Stimulated activated CD8-positive, alpha-beta memory T cell treated with anti-CD3 and anti-CD28 coated beads, Interleukin-12 subunit alpha, Interleukin-12 subunit beta, amount 100 ng/mL, for 4 hours (primary cell): ENCODE data around the gene LYPLA2.
"Not testable (repeated sequence)": the region's sequence is repeated elsewhere in the genome, so short reads cannot be mapped to it uniquely, and the experiment has no call there.

Experiments used
- DNase-seq: peaks from one replicate; pipeline ENCODE4 v3.0.0-alpha.2; 2020; ENCODE audit warnings: low read depth

LYPLA2 gene

DNA sequence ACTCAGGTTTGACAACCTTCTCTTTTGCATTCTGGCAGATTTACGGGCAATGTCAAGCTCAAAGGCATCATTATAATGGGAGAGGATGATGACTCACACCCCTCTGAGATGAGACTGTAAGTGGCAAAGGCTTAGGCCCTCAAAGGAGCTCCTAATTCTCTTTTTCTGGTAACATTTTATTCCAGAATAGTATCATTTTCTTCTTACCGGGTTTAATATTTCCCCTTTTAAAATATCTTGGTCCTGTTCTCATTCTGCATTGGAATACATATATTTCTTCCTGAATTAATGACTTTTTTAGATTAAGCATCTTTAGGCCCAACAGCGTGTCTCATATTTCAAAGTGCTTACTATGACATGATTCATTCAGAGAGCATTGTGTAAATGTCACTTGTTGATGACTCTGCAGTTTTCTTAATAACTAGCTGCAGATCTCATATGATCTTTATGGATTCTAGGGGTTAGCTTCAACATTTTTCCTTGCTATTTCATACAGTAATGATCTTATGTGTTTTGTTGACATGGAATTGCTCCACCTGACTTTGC lies 11.0 kb upstream of the LYPLA2 start:
- DNase-seq: no peak

DNA sequence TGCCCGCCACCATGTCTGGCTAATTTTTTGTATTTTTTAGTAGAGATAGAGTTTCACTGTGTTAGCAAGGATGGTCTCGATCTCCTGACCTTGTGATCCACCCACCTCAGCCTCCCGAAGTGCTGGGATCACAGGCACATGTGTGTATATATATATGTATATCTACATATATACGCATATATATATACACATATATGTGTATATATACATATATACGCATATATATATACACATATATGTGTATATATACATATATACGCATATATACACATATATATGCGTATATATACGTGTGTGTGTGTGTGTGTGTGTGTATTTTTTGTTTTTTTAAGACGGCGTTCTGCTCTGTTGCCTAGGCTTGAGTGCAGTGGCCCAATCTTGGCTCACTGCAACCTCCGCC lies 7.8 kb upstream of the LYPLA2 start:
- DNase-seq: not testable (repeated sequence)

DNA sequence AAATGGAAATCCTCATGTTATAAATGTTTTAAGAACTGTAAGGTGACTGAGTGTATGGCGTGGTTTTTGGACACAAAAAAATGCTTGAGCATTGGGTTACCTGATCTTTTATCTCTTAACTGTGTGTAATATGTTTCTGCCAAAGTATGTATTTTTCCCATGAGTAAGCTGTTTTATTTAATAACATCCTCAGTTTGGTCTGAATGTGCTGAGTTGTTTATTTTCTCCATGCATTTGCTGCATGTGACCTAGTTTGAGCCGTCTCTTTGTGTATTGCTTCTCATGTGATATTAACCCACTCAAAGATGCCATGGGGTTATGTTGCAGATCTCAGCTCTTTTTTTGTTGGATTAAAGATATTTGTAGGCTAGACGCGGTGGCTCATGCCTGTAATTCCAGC lies 6.1 kb upstream of the LYPLA2 start:
- no peak for DNase-seq

DNA sequence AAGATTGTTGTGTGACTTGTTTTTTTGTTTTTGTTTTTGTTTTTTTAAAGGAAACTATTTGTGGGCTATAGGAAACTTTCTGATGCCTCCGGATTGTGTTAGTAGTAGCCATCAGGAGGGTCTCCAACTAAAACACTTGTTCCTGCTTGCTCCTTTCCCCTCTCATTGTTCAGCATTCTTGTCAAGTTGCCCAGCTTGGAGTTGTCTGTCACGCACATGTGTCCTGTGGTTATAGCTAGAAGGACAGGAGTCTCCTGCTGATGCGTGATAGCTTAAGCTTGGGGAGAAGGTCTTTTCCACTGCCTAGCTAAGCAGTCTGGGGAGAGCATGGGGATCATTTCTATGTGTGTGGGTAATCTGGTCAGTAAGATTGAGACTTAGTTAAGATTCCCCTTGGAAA lies 3.2 kb upstream of the LYPLA2 start:
- no peak for DNase-seq

DNA sequence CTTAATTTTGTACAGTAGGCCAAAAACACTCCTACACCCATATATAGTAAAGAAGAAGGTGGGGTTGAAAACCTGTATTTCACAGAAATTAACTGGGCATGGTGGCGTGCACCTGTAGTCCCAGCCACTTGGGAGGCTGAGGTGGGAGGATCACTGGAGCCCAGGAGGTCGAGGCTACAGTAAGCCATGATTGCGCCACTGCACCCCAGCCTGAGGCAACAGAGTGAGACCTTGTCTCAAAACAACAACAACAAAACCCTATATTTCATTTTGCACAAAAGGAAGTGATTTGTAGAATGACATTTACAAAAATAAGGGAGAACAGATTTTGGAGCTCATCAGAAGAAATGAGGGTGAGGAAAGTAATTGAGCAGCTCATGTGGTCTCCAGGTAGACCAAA lies 2.2 kb upstream of the LYPLA2 start:
- no peak for DNase-seq

DNA sequence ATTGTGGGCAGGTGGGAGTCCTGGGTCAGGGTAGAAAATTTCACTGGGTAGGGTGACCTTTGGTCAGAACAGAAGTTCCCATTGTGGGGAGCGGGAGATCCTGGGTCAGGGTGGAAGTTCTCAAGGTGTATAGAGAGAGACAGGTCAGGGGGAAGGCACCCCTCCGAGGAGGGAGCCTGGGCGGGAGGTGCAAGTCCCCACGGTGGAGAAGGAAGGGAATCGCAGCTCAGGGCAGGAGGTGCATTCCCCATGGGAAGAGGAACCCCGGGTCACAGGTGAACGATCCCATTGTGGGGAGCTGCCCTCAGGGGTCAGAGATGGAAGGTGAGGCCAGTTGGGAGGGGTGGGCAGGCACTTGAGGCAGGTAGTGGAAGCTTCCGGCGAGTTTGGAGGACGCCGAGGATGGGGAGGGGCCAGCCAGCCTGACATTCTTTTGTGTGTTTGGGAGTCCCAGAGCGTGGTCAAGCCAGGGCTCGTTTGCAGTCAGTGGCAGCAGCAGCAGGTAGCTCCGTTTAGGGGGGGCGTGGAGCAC lies 637 bp downstream of the LYPLA2 start:
- DNase-seq: no peak

DNA sequence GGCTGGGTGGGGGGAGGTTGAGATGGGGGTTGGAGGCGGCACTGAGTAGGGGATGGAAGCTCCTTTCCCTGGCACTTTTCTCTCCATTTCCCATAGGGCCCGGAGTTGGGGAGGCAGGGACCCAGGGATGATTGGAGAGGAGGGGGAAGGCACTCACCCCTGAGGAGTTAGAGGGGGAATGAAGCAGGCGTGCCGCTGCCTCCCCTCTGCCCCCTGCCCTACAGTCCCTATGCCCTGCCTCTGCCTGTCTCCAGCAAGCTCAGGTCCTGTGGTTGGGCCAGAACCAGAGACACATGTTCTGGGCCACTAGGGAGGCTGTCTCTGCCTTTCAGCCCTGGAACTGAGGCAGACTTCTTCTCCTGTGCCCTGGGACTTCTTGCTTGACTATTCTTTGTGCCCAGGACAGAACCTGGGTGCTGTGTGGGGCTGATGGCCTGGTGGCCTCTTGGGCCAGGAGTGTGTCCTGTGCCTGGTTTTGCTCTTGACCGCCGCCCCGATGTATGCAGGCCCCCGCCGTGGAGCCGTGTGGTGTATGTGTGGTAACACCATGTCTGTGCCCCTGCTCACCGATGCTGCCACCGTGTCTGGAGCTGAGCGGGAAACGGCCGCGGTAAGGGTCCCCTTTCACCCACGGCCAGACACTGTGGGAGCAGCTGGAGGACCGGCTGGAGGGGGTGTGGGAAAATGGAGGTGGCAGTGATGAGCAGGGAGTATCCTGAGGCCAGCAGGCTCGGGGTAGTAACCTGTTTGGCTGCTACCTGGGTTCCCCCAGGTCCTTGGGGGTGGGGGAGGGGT lies 1.4 kb downstream of the LYPLA2 start:
- no peak for DNase-seq

DNA sequence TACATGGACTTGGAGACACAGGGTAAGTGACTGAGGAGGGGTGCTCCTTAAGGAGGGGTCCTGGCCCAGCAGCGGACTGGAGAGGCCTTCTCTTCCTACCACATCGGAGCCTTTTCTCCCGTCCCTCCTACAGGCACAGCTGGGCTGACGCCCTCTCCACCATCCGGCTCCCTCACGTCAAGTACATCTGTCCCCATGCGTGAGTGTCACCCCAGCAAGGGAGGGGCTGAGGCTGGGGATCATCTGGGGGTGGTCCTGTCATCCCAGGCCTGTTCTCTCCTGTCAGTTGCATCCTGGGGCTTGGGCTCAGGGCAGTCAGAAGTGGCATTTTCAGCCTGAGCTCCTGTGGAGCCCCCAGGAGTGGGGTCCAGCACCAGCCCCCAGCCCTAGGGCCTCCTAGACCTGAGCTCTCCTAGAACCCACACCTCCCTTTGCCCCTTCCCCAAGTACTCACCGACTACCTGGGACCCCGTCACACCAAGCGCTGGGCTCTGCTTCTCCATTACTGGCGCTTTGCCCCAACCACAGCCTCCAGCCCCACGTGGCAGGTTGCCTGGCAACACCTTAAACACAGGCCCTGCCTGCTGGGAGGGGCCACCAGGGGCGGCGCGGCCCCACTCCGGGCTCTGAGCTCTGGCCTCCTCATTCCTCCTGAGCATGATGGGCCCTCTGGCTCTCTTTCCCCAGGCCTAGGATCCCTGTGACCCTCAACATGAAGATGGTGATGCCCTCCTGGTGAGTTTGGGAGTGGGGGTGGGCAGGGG lies 2.3 kb downstream of the LYPLA2 start:
- no peak for DNase-seq

DNA sequence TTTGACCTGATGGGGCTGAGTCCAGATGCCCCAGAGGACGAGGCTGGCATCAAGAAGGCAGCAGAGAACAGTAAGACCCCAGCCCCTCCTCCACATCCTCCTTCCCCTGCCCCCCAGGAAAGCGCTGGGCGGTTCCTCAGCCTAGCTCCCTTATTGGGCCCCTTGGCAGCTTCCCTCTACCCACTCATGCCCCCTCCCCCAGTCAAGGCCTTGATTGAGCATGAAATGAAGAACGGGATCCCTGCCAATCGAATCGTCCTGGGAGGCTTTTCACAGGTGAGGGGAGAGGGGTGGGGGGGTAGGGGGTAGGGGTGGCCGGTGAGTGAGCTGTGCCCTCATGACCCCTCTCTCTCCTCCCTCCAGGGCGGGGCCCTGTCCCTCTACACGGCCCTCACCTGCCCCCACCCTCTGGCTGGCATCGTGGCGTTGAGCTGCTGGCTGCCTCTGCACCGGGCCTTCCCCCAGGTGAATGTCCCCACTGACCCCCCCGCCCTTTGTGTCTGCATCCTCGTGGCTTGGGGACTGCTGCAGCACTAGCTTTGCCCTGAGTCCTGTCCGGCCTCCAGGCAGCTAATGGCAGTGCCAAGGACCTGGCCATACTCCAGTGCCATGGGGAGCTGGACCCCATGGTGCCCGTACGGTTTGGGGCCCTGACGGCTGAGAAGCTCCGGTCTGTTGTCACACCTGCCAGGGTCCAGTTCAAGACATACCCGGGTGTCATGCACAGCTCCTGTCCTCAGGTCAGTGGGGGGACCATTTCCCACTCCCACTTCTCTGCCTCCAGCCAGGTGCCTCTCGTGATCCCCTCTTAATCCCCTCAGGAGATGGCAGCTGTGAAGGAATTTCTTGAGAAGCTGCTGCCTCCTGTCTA lies 3.2 kb downstream of the LYPLA2 start:
- no peak for DNase-seq

DNA sequence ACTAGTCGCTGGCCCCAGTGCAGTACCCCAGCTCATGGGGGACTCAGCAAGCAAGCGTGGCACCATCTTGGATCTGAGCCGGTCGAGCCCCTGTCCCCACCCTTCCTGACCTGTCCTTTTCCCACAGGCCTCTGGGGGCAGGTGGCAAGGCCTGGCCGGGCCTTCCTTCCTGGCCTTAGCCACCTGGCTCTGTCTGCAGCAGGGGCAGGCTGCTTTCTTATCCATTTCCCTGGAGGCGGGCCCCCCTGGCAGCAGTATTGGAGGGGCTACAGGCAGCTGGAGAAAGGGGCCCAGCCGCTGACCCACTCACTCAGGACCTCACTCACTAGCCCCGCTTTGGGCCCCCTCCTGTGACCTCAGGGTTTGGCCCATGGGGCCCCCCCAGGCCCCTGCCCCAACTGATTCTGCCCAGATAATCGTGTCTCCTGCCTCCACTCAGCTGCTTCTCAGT lies 3.8 kb downstream of the LYPLA2 start:
- DNase-seq: not testable (repeated sequence)

DNA sequence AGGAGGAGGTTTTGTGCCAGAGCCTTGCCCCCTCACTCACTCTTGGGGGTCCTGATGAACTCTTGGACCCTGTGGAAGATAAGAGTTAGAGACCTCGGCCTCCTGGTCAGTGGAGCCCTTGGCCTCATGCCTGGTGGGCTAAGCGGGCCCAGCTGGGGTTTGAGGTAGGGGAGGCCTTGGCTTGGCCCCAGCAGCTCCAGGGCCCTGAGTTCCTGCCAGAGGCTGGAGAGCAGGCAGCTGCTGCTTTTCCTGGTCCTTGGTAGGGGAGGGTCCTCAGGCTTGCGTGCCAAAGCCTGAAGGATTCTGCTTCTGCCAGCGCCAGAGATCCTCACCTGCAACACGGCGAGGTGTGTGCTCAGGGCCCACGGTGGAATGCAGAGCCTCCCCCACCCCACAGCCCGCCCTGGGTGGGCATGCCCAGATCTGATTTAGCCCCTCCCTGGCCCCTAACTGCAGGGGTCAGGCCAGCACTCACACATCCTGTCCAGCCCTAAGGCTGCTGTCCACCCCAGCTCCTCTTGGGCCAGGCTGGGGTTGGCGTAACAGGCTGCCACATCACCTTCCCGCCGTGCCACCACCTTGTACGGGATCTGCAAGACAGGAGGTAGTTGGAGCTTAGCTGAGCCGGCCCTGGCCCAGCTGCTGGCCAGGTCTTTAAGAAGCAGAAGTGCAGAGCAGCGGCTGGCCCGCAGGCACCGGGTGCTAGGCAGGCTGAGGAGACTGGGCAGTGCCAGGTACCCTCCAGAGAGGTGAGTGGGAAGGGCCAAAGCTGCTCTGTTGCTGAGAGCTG lies 4.9 kb downstream of the LYPLA2 start:
- no peak for DNase-seq

DNA sequence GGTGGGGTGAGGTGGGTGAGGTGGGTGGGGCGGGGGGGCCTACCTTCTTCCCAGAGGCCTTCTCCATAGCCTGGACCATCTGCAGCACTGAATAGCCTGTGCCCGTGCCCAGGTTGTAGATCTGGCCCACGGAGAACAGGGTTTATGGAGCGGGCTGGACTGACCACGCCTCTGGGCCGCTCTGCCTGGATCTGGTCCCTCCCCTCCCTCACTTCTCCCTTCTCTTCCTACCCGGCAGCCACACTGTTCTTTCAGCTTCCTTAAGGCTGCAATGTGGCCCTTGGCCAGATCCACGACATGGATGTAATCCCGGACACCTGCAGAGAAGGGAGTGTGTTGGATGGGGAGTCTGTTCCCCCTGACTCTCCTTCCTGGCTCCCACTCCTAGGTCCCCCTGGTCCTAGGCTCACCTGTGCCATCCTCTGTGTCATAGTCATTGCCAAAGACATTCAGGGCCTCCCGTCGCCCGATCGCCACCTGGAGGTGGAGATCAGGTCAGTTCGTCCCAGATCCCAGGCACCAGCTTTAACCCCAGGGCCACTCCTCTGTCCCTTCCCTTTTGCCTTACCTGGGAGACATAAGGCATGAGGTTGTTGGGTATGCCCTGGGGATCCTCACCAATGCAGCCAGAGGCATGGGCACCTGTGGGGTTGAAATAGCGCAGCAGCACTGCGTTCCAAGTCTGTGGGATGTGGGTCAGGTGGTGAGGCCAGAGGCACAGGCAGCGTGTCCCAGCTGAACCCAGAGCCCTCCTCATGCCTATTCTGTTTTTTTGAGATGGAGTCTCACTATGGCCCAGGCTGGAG lies 5.7 kb downstream of the LYPLA2 start:
- DNase-seq: no peak

DNA sequence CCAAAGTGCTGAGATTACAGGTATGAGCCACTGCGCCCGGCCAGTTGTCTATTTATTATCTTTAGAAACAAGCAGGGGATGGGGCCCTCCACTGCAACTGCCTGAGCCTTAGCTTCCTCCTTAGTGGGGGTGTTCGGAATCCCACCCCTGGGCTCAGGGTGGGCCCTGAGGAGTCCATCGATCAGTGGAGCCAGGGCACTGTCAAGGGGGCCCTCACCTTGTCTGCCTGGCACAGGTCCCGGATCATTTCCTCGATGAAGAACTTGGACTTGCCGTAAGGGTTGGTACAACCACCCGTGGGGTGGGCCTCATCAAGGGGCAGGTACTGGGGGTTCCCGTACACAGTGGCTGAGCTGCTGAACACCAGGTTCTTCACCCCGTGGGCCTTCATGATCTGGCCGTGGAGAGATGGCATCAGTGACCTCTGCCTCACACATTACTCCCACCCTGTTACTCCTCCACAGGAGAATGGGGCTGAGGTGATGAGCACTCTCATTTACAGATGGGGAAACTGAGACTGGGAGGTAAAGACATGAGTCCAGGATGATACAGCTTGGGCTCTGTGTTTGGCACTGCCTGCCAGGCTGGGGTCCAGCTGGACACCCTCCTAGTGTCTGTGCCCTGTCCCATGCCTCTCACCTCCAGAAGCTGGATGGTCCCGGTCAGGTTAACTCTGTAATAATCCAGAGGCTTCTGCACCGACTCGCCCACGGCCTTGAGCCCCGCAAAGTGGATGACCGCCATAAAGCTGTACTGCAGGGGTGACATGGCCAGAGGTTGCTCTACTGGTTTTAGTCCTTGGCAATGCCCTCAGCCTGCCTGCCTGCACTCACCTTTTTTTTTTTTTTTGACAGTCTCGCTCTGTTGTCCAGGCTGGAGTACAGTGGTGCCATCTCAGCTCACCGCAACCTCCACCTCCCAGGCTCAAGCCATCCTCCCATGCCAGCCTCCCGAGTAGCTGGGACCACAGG lies 6.8 kb downstream of the LYPLA2 start:
- no peak for DNase-seq

DNA sequence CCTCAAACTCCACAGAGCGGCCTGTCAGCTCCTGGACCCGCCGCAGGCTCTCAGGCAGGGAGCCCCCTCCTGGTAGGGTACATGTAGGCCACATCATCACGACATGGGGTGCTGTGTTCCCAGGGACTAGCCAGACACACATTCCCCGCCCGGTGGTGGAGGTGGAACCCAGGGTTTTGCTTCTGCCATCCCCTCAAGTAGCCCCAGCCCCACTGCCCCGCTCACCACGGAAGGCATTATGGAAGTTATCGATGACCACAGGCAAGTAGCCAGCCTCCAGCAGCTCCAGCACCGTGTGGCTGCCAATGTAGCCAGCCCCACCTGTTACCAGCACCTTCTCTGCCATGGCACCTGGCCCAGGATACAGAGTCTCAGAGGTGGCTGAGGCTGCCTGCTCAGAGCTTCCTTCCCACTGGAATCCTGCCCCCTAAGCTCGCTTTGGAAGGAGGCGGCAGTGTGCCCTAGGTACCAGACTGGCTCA lies 7.8 kb downstream of the LYPLA2 start:
- no peak for DNase-seq

DNA sequence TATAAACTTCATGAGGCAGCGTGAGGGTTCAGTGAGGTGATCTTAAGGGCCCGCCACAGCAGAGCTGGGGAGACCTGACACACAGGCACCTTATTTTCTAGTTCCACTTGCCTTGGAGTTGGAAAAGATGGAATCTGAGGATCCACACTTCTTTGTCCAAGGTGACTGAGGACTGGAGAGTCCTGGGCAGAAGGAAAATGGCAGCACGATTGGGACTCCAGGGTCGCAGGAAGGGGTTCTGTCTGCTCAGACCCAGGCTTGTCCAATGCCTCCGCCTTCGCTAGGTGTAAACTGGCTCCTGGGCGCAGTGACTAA lies 8.3 kb downstream of the LYPLA2 start:
- no peak for DNase-seq

DNA sequence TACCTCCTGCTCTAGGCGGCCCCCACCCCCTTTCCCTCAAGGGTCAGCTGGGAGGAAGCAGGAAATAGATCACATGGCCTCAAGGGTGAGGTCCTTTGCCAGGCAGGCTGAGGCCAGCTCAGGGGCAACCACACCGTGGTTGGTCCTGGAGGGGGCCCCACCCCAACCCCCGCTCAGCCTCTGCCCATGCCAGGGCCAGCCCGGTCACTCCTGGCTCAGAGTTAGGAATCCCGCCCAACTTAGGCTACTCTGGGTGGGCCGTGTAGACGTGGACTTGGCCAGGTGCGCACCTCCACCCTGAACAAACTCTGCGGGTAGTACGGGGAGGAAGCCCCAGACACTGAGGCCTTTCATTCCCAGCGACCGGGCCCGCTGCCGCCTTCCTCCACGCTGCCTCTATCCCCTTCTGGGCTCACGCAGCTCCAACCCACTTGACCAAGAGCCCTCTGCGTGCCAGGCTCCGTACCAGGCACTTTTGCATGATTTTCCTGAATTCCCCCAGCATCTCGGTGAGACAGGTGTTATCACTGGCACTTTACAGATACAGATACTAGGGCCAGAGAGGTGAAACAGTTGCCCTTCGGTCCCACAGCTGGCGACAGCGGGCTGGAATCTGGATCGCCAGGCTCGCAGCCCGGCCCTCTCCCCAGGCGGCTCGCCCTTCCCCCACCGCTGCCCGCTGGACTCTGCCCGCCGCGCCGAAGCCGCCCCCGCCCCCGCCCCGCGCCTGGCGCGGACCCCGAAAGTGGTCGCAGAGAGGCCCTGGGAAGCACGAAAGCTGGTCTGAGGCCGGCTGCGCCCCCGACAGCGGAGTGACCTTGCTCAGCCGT lies 8.8 kb downstream of the LYPLA2 start:
- no peak for DNase-seq

DNA sequence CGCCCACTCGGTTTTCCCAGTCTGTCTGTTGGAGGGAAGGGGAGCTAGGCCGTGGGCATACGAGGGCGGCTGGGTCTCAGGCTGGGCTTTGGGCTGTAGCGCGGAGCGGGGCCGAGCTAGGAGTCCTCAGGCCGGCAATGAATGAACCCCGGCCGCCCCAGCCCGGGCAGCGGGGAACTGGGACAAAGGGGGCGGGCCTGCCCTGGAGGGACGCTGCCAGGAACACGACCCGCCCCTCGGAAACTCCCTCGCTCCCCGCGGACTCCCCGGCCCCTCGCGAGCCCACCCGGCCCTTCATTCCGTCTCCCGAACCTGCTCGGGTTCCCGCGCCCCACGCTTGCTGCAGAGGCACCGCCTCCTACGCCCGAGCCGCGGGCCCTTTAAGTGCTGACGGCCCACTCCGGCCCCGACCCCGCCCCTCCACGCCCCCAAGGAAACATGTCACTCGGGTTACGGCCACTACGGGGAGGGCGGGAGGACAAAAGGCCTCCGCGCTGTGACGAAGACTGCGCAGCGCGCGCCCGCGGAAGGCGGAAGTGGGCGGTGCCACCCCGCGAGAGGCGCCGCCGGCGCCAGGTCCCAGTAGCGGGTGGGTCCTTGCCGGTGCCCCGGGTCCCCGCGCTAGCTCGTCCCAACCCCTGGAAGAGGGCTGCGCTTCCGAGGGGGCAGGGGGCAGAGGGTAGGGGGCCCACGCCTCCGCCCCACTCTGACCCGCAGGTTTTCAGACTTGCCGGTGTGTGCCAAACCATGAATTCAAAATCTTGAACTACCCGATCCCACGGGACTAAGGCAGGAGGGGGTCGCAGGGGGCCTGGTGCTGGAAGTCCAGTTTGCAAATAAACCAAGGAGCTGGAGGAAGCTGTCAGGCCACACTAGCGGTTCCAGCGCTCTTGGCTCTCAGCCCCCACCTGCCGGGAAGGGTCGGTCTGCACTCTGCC lies 9.7 kb downstream of the LYPLA2 start, which contains the start of gene GALE:
GALE (minus strand) TSS at position 355 of the 938 bp plus-strand sequence. CDS start 1,747 bp downstream, outside the sequence.
- DNase-seq: peak; percentile 97
